HG02678 (cell line): ENCODE measurements around the gene STARD3.

Source experiments
- ATAC-seq: cut with Tn5 transposase; IDR thresholded peaks from one replicate; pipeline ENCODE4 v1.9.1; 2021; ENCODE audit warnings: mild to moderate bottlenecking, moderate library complexity; ENCODE audit not compliant: unreplicated experiment

STARD3 gene

DNA sequence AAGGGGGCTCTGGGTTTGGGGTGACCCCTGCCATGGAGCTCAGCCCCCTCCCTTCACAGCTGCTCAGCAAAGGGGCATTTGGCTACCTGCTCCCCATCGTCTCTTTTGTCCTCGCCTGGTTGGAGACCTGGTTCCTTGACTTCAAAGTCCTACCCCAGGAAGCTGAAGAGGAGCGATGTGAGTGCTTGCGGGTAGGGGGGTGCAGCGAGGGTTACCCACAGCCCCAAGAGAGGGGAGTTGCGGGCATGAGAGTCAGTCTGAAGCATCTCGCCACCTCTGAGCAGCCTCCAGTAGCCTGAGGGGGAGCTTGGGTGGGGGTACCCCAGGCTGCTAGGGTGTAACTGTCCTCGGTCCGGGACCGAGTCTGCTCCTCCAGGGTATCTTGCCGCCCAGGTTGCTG is 21.4 kb downstream of the STARD3 start:
- ATAC-seq = no peak

GRCh38 chr17:39658760-39659159 is 21.8 kb downstream of the STARD3 start:
- no peak for ATAC-seq

GRCh38 chr17:39659279-39660010 is 22.5 kb downstream of the STARD3 start:
- ATAC-seq = no peak

- ATAC-seq = no peak
Measured at GRCh38 chr17:39660011-39660360, 23.0 kb downstream of the STARD3 start.

GRCh38 chr17:39660397-39661385 is 23.7 kb downstream of the STARD3 start:
- ATAC-seq = no peak

- no peak for ATAC-seq
Measured at GRCh38 chr17:39661744-39662541, 25.0 kb downstream of the STARD3 start.

GRCh38 chr17:39662551-39663339 is 25.8 kb downstream of the STARD3 start:
- ATAC-seq = no peak

- ATAC-seq = no peak
Measured at GRCh38 chr17:39663340-39663687, 26.4 kb downstream of the STARD3 start.

DNA sequence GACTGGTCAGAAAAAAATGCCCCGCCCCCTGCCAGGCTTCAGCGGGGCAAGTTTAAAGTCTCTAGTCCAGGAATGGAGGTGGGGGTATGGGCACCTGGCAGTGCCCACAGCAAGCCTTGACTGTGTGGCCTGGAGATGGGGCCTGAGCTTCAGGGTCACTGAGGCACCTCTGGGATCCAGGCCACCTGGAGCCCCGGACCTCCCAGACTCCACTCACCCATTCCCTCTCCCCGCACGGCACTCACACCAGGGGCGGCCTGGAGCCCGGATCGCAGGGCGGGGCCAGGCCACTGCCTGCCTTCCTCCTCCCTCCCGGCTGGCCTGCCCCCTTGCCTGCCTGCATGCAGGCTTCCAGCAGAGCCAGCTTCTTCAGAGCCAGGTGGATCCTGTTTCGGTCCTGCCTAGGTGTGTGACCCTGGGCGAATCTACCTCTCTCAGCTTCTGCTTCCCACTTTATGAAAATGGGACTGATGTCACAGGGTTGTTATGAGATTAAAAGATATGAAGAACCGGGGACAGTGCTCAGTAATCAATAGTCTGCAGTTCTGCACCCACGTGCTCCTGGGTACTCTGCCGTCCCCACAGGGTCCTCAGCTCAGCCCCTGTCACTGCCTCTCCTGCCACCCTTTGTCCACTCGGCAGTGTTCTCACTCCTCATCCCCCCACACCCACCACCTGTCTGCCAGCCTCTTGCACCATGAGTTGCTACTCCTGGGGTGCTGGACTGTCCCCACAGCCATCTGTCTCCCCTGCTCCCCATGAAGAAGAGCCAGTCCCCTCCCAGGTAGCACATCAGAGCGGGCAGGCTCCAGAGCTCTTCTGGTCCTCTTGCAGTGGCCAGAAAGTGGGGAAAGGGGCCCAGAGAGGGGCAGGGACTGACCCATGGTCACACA is 27.0 kb downstream of the STARD3 start:
- ATAC-seq = no peak

- no peak for ATAC-seq
Measured at GRCh38 chr17:39664581-39665561, 27.9 kb downstream of the STARD3 start, which contains the start of gene TCAP. Gene TCAP (plus strand): TSS chr17:39665349. CDS start chr17:39665360, 11 bp downstream.

- no peak for ATAC-seq
Measured at GRCh38 chr17:39665642-39666224, 28.8 kb downstream of the STARD3 start.

DNA sequence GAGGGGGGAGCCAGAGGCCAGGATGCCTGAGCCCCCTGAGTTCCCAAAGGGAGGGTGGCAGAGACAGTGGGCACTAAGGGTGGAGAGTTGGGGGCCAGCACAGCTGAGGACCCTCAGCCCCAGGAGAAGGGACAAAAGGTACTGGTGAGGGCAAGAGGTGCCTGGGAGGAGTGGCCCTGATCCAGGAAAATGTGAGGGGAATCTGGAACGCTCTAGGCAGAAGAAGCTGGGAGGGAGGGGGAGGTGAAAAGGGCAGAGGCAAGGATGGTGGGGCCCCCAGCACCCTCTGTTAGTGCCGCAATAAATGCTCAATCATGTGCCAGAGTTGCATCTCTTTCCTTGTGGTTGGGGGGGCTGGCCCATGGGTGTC is 29.3 kb downstream of the STARD3 start:
- ATAC-seq = no peak

- no peak for ATAC-seq
Measured at GRCh38 chr17:39666601-39667261, 29.8 kb downstream of the STARD3 start.

DNA sequence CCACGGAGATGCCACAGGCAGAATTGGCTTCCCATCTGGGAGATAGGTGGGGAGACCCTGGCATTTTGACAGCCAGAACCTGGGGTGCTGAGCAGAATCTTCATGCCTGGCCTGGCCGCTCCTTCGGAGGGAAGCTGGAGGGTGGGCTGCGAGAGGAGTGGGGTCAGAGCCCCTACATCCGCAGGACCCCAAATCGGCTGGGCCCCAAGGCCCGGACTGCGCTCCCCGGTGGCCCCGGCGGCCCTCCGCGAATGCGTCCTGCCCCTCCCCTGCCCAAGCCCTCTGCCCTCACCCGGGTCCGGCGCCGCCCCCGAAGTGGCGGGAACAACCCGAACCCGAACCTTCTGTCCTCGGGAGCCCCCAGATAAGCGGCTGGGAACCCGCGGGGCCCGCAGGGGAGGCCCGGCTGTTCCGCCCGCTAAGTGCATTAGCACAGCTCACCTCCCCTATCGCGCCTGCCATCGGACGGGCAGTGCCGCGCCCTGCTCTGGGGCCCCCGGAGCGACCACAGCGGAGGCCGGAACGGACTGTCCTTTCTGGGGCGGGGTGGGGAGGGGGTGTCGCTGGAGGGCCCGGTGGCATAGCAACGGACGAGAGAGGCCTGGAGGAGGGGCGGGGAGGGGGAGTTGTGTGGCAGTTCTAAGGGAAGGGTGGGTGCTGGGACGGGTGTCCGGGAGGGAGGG is 30.5 kb downstream of the STARD3 start:
- ATAC-seq = no peak

DNA sequence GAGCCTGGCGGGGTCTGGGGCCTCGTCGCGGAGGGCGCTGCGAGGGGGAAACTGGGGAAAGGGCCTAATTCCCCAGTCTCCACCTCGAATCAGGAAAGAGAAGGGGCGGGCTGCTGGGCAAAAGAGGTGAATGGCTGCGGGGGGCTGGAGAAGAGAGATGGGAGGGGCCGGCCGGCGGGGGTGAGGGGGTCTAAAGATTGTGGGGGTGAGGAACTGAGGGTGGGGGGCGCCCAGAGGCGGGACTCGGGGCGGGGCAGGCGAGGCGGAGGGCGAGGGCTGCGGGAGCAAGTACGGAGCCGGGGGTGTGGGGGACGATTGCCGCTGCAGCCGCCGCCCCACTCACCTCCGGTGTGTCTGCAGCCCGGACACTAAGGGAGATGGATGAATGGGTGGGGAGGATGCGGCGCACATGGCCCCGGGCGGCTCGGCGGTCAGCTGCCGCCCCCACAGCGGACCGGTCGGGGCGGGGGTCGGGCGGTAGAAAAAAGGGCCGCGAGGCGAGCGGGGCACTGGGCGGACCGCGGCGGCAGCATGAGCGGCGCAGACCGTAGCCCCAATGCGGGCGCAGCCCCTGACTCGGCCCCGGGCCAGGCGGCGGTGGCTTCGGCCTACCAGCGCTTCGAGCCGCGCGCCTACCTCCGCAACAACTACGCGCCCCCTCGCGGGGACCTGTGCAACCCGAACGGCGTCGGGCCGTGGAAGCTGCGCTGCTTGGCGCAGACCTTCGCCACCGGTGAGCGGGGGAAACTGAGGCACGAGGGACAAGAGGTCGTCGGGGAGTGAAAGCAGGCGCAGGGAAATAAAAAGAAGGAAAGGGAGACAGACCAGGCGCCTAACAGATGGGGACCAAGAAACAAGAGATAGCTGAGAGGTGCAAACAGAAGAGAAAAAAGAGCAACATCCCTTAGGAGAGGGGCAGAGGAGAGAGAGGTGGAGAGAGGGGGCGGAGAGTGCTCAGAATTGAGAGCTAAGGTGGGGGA is 31.3 kb downstream of the STARD3 start, which contains the start of gene PNMT:
Gene PNMT, plus strand, starts transcription at position 509 of the 980 bp plus-strand sequence. Its CDS starts 23 bp downstream, at position 532.
- peak; percentile 40 for ATAC-seq
